Astrocyte of the cerebellum (primary cell): Measurements from ENCODE around the gene INPP5D.

Source experiments
- DNase-seq: peaks from one replicate; pipeline ENCODE4 v3.0.0-alpha.2; 2011; ENCODE audit warnings: low read depth
- H3K4me3 ChIP-seq: 2 replicates; pipeline ENCODE4 v1.5.1; 2011; ENCODE audit warnings: mild to moderate bottlenecking, low read depth, low read length, moderate library complexity
- CTCF ChIP-seq: IDR thresholded peaks from 2 replicates; pipeline ENCODE4 v1.5.1; 2012; ENCODE audit warnings: low read length, low read depth, moderate library complexity, mild to moderate bottlenecking; ENCODE audit errors: missing control alignments
- in situ Hi-C: cut with HindIII; loops from 2 replicates; pipeline ENCODE4 v1.10.0; 2017; ENCODE audit warnings: low sequenced_read_pairs

INPP5D gene

DNA sequence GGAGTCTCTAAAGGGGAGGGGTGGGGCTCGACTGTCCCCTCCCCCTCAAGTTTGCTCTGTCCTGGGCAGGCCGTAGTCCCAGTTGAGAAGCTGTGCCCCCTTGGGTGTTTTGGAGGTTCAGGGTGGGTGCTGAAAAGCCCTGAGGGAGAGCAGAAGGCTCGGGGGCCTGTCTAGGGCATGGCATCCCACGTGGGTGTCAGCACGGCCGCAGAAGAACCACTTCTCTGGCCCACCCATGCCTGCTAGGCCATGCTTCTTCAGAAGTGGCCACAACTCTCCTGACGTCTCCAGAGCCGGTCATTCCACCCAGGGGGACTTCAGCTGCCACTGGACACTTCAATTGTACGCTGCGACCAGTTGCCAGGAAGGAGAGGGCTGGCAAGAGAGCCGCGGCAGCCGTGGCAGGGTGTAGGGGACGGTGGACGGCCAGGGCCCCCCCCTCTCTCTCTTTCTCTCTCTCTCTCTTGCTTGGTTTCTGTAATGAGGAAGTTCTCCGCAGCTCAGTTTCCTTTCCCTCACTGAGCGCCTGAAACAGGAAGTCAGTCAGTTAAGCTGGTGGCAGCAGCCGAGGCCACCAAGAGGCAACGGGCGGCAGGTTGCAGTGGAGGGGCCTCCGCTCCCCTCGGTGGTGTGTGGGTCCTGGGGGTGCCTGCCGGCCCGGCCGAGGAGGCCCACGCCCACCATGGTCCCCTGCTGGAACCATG lies at the start of gene INPP5D:
INPP5D (plus strand) TSS at position 546 of the 704 bp plus-strand sequence; CDS start at position 683, 137 bp downstream.
- no peak for DNase-seq

GRCh38 chr2:233010569-233011267 lies 49.4 kb upstream of the INPP5D start:
- in situ Hi-C loops: no loop called here
- no peak overlapping the region for H3K4me3 ChIP-seq
- no peak for TF ChIP-seq CTCF
- DNase-seq: no peak

More for the DNA sequence above, at the start of gene INPP5D:
- in situ Hi-C loops: loop anchor here (5.0 to 10.0 kb wide), 2 partner anchors 55 to 103 kb away; no protein-coding TSS in a partner anchor
- TF ChIP-seq CTCF: no peak
- H3K4me3 ChIP-seq: no peak within 1 kb of the TSS

GRCh38 chr2:233011268-233011650 lies 48.9 kb upstream of the INPP5D start:
- in situ Hi-C loops: no loop called here
- TF ChIP-seq CTCF: no peak
- no peak overlapping the region for H3K4me3 ChIP-seq
- DNase-seq: no peak

GRCh38 chr2:233011702-233012131 lies 48.4 kb upstream of the INPP5D start:
- no peak overlapping the region for H3K4me3 ChIP-seq
- in situ Hi-C loops: no loop called here
- no peak for DNase-seq
- no peak for TF ChIP-seq CTCF

GRCh38 chr2:233012301-233012971 lies 47.7 kb upstream of the INPP5D start:
- no peak for DNase-seq
- H3K4me3 ChIP-seq: no peak overlapping the region
- no peak for TF ChIP-seq CTCF
- in situ Hi-C loops: no loop called here

DNA sequence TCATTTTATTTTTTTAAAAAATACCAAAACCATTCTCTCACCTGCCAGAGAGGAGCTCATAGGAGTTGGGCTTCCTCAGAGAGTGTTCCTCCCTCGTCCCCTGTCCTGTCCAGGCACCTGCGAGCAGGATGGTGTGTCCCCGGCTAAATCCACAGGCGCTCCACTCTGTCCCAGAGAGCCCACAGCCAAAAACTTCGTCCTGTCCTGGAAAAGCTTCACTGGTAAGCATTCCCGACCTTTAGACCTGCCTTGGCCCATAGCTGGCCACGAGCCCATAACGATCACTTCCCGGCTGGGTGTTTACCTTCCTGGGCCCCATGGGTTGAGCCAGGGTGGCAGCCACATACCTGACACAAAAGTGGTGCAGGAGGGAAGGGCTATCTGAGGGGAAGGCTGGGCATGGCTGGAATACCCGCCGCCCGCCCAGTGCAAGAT lies 47.1 kb upstream of the INPP5D start, which contains the start of gene NGEF:
NGEF (minus strand) TSS at position 230 of the 435 bp plus-strand sequence. CDS start 38,366 bp downstream, outside the sequence.
- DNase-seq: no peak
- H3K4me3 ChIP-seq: no peak within 1 kb of the TSS
- no peak for TF ChIP-seq CTCF
- in situ Hi-C loops: no loop called here
